HG03571 (cell line): ENCODE data around the gene ADRA2C.

ENCODE experiments used
- ATAC-seq: cut with Tn5 transposase; IDR thresholded peaks from one replicate; pipeline ENCODE4 v1.9.1; 2021; ENCODE audit not compliant: unreplicated experiment

ADRA2C gene

DNA sequence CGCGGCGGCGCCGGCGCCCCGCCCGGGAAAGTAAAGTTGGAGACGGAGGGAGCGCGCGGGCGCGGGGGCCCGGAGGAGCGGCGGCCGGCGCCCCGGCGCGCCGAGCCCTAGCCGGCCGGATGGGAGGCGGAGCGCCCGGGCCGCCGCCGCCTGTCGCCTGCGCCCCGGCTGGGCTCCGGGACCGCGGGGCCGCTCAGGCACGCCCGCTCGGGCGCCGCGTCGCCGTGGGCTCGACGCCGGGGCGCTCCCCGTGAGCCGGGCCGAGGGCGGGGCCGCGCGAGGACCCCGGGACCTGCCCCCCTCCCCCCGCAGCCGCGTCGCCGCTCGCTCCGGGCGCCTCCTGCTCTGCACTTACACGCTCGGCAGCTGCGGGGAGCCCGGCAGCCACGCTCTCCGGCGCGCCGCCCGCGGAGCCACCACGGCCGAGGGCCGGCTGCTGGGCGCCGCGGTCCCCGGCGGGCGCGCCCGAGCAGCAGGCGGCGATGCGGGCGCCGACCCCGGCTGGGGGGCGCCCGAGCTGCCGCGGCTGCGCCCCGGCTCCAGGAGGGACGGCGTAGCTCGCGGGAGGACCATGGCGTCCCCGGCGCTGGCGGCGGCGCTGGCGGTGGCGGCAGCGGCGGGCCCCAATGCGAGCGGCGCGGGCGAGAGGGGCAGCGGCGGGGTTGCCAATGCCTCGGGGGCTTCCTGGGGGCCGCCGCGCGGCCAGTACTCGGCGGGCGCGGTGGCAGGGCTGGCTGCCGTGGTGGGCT lies at the start of gene ADRA2C:
Gene ADRA2C, plus strand, starts transcription at position 350 of the 749 bp plus-strand sequence. Its CDS starts 222 bp downstream, at position 572.
- no peak for ATAC-seq

GRCh38 chr4:3716631-3717235 lies 49.5 kb upstream of the ADRA2C start:
- no peak for ATAC-seq

DNA sequence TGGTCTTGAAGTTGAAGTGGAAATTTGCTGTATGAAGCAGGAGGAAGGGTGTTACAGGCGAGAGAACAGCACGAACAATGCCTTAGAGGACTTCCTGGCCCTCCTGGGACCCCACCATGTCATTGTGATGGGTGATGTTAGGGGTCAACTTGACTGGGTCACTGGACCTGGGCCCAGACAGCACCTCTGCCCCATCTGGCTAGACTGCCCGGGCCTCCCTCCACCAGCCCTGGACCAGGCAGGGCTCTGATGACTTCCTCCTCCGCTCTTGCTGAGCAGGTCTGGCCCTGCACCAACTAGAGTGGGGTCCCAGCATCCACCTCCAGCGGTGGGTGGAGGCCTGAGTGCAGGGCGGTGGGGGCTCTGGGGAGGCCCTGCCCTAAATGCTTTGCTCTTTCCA lies 48.9 kb upstream of the ADRA2C start:
- no peak for ATAC-seq

DNA sequence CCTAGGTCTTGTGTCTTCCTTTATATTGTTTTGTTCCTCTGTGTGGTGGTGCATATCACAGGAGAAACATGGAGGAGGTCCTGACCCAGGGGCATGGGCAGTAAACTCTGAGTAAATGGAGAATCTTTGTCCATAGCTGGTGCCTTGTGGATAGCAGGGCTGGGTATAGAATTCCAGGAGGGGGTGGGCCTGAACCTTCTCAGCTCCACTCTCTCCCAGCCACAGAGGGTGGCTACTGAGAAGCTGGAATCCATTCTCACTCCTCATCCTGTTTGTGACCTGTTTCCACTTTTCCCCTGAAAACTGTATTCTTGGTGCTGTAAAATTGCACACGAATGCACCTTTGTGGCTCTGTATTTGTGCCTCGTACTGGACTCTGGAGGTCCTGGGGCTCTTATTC lies 47.7 kb upstream of the ADRA2C start:
- ATAC-seq = no peak

DNA sequence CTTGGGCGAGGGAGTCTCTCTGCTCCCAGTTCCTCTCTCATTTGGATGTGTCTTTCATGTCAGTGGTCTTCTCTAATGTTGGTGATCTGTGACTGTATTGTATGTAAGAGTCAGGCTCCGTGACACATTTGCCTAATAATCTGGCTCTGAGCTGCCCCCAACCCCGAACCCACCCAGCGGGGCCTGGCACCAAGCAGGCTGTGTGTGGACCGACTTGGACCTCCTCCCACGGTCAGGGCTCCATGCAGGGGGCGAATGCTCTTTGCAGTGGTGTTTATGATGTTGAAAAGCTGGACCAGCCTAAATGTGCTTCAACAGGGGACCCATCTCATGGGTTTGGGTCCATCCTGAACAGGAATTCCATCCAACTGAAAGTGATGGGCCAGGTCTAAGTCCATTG lies 47.0 kb upstream of the ADRA2C start:
- no peak for ATAC-seq

DNA sequence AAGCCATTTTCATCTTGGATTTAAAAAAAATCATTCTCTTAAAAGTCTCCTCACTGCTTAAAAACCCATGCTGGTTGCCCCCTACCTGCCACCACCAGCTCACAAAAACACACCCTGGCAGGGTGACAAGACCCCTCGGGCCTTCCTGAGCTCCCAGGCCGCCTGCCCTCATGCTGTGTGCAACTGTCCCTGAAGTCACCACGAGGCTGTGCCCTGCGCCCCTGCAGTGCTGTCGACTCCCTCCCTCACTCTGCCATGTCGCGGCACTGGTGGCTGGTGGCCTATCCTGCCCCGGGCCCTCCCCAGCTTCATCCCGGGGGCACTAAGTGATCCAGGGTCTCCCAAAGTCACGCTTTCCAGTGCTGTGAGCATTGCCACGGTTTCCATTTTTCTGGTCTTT lies 46.3 kb upstream of the ADRA2C start:
- no peak for ATAC-seq

DNA sequence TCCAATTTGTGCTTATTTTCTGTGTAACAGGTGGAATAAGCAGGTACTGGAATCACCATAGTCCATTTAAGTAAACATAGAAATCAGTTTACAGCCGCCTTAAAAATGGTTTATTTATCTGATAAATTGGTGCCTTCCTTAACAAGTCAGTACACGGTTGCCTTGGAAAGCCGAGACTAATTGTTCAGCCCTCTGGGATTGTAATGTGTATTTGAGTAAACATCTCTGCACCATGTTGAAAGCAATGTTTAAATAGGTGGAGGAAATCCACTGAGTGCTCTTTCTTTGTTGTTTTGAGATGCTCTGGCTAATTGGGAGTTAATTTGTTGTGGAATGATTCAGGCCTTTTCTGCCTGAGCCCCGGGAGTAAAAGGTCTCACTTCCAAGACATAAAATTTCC lies 45.7 kb upstream of the ADRA2C start:
- ATAC-seq = no peak

DNA sequence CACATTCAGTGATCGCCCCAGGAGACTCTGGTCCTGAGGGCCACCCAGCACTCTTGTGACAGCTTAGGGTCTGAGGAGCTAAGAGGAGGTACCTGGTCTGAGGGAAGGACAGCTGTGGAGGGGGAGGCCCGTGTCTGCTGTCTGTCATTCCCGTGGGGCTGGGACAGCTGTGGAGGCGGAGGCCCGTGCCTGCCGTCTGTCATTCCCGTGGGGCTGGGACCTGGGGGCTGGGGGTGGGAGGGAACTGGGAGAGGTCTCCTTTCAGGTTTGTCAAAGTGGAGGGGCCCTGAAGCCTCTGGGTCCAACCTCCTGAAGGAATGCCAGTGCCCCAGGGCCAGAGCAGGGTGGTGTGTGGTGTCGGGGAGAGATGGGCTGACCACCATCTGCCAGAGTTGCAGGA lies 45.0 kb upstream of the ADRA2C start:
- ATAC-seq = no peak

DNA sequence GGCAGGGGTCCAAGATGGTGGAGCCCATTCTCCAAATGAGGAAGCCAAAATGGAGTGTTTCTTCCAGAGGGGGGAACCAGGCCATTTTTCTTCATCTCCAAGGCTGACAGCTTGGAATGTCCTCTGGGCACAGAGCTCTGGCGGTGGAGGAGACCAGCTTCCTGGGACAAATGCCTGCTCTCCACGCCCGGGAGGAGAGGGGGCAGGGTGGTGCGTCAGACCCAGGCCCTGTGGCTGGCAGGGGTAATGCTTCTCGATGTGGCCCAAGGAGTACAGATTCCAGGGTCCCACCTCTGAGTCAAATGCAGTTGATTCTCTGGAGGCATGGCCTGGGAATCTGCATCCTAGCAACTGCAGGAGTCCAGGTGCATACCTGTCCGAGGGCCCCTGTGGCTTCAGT lies 44.6 kb upstream of the ADRA2C start:
- no peak for ATAC-seq

GRCh38 chr4:3722446-3723231 lies 43.5 kb upstream of the ADRA2C start:
- ATAC-seq = no peak

- no peak for ATAC-seq
Measured at GRCh38 chr4:3723232-3723642, 42.9 kb upstream of the ADRA2C start.

GRCh38 chr4:3724319-3725231 lies 41.6 kb upstream of the ADRA2C start:
- no peak for ATAC-seq

DNA sequence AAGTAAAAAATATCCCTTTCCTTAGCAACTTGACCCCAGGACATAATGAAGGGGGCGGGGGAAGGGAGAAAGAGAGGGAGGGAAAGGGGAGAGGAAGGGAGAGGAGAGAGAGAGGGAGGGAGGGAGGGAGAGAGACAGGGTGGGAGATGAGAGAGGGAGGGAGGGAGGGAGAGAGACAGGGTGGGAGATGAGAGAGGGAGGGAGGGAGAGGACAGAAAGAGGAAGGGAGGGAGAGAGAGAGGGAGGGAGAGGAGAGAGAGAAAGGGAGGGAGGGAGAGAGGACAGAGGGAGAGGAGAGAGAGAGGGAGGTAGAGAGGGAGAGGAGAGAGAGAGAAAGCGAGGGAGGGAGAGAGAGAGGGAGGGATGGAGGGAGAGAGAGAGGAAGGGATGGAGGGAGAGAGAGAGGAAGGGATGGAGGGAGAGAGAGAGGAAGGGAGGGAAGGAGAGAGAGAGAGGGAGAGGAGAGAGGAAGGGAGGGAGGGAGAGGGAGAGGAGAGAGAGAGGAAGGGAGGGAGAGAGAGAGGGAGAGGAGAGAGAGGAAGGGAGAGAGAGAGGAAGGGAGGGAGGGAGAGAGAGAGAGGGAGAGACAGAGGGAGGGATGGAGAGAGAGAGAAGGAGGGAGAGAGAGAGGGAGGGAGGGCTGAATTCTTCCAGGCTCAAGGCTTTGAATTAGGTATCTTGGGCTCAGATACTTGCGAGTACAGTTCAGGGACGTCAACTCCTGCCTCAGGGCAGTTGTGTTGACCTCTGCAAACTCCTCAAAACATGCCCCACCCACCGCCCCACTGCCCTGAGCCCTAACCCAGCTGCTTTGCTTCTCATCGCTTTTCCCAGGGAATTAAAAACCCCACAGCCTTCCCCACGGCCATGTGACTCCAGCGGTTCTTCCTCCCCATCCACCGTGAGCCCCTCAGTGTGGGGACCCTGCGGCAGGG lies 40.0 kb upstream of the ADRA2C start:
- no peak for ATAC-seq

GRCh38 chr4:3727847-3728469 lies 38.2 kb upstream of the ADRA2C start:
- no peak for ATAC-seq

- ATAC-seq = no peak
Measured at GRCh38 chr4:3729188-3729881, 36.9 kb upstream of the ADRA2C start.

DNA sequence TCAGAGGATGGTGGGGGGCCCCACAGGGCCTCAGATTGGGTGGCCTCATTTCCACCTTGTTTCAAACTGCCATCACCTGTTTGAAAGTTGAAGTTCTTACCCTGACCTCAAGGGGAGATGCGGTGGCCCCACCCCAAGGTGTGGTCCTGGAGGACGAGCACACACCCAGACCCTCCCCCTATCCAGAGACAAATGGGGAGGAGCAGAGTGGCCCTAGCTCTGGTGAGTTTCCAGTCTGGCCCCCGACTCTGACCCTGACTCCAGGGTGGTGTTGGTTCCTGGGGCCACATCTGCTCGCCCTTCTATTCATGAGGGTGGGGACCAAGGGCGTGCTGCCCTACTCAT lies 36.3 kb upstream of the ADRA2C start:
- no peak for ATAC-seq

- no peak for ATAC-seq
Measured at GRCh38 chr4:3730422-3731190, 35.6 kb upstream of the ADRA2C start.
